ENCODE measurements around the gene GNLY.

Gene GNLY

GRCh38 chr2:85748039-85748734 lies 54.0 kb downstream of the GNLY start:
- DNase-seq = no peak

Data from bone marrow (tissue), 2 donors.